CD8-positive, alpha-beta memory T cell (primary cell): ENCODE measurements around the gene RNU6-8. TPM values are rescaled to one million over a fixed set of nuclear protein-coding genes. Genes with fewer than 3 reads are reported as not detected.

Source experiments
- CTCF ChIA-PET: fragments of 350-600 bp; sonication (Branson Sonifier 250); formaldehyde crosslinking; loops from one replicate; lab custom pipeline; 2021; ENCODE audit warnings: antibody characterized with exemption; lab: Charles Lee
- POLR2A ChIA-PET: fragments of 350-600 bp; sonication (Branson Sonifier 250); formaldehyde crosslinking; loops from one replicate; lab custom pipeline; 2021; ENCODE audit warnings: antibody characterized with exemption; lab: Charles Lee
- DNase-seq, 5 donors: peaks; one replicate each; pipeline versions ENCODE4 v3.0.0 to v3.0.0-alpha.2; 2020 to 2022; ENCODE audit warnings: mixed read lengths in 1 of 5
- H3K27ac ChIP-seq: one replicate; pipeline ENCODE4 v1.7.0; 2013; ENCODE audit warnings: low read depth, mild to moderate bottlenecking, low read length, moderate library complexity
- H3K27me3 ChIP-seq: 2 replicates; pipeline ENCODE4 v1.7.0; 2013; ENCODE audit warnings: low read length, mild to moderate bottlenecking; ENCODE audit not compliant: insufficient read depth, poor library complexity, severe bottlenecking
- H3K36me3 ChIP-seq: 2 replicates; pipeline ENCODE4 v1.7.0; 2013; ENCODE audit warnings: mild to moderate bottlenecking, low read length, moderate library complexity; ENCODE audit not compliant: insufficient read depth
- H3K4me1 ChIP-seq: 2 replicates; pipeline ENCODE4 v1.7.0; 2013; ENCODE audit warnings: mild to moderate bottlenecking, low read length, moderate library complexity; ENCODE audit not compliant: insufficient read depth
- H3K4me3 ChIP-seq: 2 replicates; pipeline ENCODE4 v1.7.0; 2013; ENCODE audit warnings: mild to moderate bottlenecking, low read length
- H3K9me3 ChIP-seq: 2 replicates; pipeline ENCODE4 v1.7.0; 2013; ENCODE audit warnings: mild to moderate bottlenecking, low read length
- H3K27ac Mint-ChIP-seq, 8 donors: one replicate each; pipeline ENCODE4 v1.8.0; 2020 to 2021; ENCODE audit warnings: mixed read lengths in 8 of 8, mild to moderate bottlenecking in 6 of 8, inconsistent platforms in 3 of 8, moderate library complexity in 3 of 8
- H3K27me3 Mint-ChIP-seq, 2 donors: one replicate each; pipeline ENCODE4 v1.8.0; 2020 to 2021; ENCODE audit warnings: mixed read lengths in 2 of 2, mild to moderate bottlenecking in 1 of 2, moderate library complexity in 1 of 2
- H3K36me3 Mint-ChIP-seq, 3 donors: one replicate each; pipeline ENCODE4 v1.8.0; 2020 to 2021; ENCODE audit warnings: mixed read lengths in 3 of 3, inconsistent platforms in 1 of 3, mild to moderate bottlenecking in 1 of 3
- H3K4me1 Mint-ChIP-seq, 3 donors: one replicate each; pipeline ENCODE4 v1.8.0; 2020 to 2021; ENCODE audit warnings: mixed read lengths in 3 of 3, inconsistent platforms in 1 of 3, mild to moderate bottlenecking in 1 of 3
- H3K4me3 Mint-ChIP-seq, 7 donors: one replicate each; pipeline ENCODE4 v1.8.0; 2020 to 2021; ENCODE audit warnings: mixed read lengths in 7 of 7, mild to moderate bottlenecking in 6 of 7, moderate library complexity in 4 of 7, inconsistent platforms in 2 of 7
- H3K9me3 Mint-ChIP-seq, 5 donors: one replicate each; pipeline ENCODE4 v1.8.0; 2020 to 2022; ENCODE audit warnings: mixed read lengths in 5 of 5, mild to moderate bottlenecking in 3 of 5, moderate library complexity in 2 of 5, inconsistent platforms in 1 of 5
- polyA plus RNA-seq: library from polyadenylated mRNA; unstranded; fragments of 300-500 nt; fragmentation: Illumina TruSeq; gene quantifications from one replicate; pipeline ENCODE4 v1.2.3, GENCODE V29; 2021
- total RNA-seq, 2 experiments: library from RNA; stranded (reverse); gene quantifications; one replicate each; pipeline ENCODE4 v1.2.3, GENCODE V29; 2021

Gene RNU6-8
- total and polyA plus RNA-seq, 3 experiments from 2014 or later = not detected

DNA sequence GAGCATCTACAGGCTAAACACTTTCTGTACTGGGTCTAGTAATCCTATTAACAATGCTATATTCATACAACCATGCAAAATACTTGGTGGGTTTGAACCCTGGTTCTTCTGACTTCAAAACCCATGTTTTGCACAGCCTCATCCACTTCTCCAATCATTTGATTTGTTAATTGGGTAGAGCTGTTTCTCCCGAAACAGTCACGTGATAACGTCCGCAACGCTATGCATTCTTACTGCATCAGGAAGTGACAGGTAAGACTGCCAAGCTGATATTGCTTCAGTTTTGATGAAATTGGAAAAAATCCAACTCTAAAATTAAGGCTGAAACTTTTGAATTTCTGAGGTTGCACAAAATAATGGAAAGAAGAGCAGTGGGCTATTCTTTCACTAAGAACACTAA is 31.6 kb downstream of the RNU6-8 start:
- ChIA-PET CTCF (no interaction called here), POLR2A (no interaction called here)
- Mint-ChIP-seq H3K9me3 (no peaks in the 10 kb centered on the region), H3K4me3 (no peak overlapping the region), H3K4me1 (no peaks in the 10 kb centered on the region), H3K27me3 (peaks cover 0 to 6% of the 10 kb centered on the region in 2 donors), H3K36me3 (no peaks in the 10 kb centered on the region), H3K27ac (no peak overlapping the region)
- Histone ChIP-seq H3K36me3 (no peaks in the 10 kb centered on the region), H3K4me3 (no peak overlapping the region), H3K9me3 (no peaks in the 10 kb centered on the region), H3K27me3 (no peaks in the 10 kb centered on the region), H3K27ac (no peak overlapping the region), H3K4me1 (no peaks in the 10 kb centered on the region)
- no peak for DNase-seq

DNA sequence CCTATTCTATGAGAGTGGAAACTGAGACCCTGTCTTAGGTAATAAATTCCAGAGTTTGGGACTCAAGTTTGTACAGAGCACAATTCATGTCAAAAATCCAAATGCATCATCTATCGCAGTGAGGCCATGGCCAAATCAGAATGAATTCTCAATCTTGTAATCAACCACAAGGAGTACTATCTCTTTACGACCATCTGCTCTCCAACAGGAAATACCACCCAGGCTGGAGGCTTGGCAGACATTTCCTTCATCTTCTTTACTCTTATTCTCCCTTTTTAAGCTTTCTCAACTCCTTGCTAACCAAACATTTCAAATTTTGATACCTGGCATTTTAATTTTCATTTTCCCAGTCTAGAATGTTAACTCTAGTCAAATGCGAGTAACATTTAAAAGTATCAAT is 33.9 kb downstream of the RNU6-8 start:
- no peaks in the 10 kb centered on the region for H3K9me3 ChIP-seq
- POLR2A ChIA-PET = no interaction called here
- DNase-seq = no peak
- H3K4me3 ChIP-seq = no peak overlapping the region
- Mint-ChIP-seq H3K27me3 (peaks cover 0 to 2% of the 10 kb centered on the region in 2 donors), H3K27ac (no peak overlapping the region), H3K9me3 (peaks cover 0 to 3% (median 0%) of the 10 kb centered on the region in 5 donors), H3K36me3 (peaks cover 0 to 4% (median 0%) of the 10 kb centered on the region in 3 donors), H3K4me3 (no peak overlapping the region), H3K4me1 (no peaks in the 10 kb centered on the region)
- CTCF ChIA-PET = no interaction called here
- no peak overlapping the region for H3K27ac ChIP-seq
- H3K4me1 ChIP-seq = no peaks in the 10 kb centered on the region
- H3K36me3 ChIP-seq = no peaks in the 10 kb centered on the region
- no peaks in the 10 kb centered on the region for H3K27me3 ChIP-seq

DNA sequence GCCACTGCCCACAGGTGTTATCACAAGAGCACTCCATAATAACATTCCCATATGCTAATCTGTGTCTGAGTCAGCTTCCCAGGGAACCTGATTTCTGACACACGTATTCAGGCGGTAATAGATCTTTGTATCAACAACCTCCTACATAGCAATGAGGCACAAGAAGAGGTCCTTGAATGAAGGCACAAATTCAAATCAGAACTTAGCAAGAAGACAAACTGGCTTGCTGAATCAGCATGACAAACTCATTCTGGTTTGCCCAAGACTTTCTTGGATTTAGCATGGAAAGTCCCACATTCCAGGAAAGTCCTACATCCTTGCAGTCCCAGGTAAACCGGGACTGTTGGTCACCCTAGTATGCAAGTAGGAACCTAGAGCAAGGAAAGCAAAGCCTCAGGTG is 35.2 kb downstream of the RNU6-8 start:
- peaks cover 0 to 3% (median 0%) of the 10 kb centered on the region in 5 donors for H3K9me3 Mint-ChIP-seq
- H3K27me3 Mint-ChIP-seq = peaks cover 0 to 2% of the 10 kb centered on the region in 2 donors
- no peaks in the 10 kb centered on the region for H3K9me3 ChIP-seq
- H3K27me3 ChIP-seq = no peaks in the 10 kb centered on the region
- DNase-seq = no peak
- H3K4me3 Mint-ChIP-seq = no peak overlapping the region
- no peak overlapping the region for H3K27ac Mint-ChIP-seq
- no peak overlapping the region for H3K27ac ChIP-seq
- ChIA-PET CTCF (no interaction called here), POLR2A (no interaction called here)
- H3K4me3 ChIP-seq = no peak overlapping the region
- peaks cover 0 to 4% (median 0%) of the 10 kb centered on the region in 3 donors for H3K36me3 Mint-ChIP-seq
- no peaks in the 10 kb centered on the region for H3K4me1 ChIP-seq
- H3K36me3 ChIP-seq = no peaks in the 10 kb centered on the region
- no peaks in the 10 kb centered on the region for H3K4me1 Mint-ChIP-seq

DNA sequence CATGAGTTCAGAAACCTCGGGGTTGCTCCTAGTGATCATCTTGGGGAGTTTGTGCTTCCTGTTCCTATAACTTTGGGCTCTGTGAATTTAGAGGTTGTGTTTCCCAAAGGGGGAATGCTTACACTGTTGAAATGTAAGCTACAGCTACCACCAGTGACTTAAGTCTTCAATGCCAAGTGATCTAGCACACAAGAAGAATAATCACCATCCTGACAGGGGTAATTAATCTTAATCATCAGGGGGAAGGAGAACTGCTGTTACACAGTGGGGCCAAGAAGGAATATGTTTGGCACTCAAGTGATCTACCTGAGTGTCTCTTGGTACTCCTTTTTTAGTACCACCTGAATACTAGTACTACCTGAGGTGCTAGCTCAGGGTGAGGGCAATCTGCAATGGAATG is 36.1 kb downstream of the RNU6-8 start:
- peaks cover 0 to 2% of the 10 kb centered on the region in 2 donors for H3K27me3 Mint-ChIP-seq
- H3K4me1 Mint-ChIP-seq = no peaks in the 10 kb centered on the region
- POLR2A ChIA-PET = no interaction called here
- Histone ChIP-seq H3K4me3 (no peak overlapping the region), H3K9me3 (no peaks in the 10 kb centered on the region), H3K27me3 (no peaks in the 10 kb centered on the region), H3K4me1 (no peaks in the 10 kb centered on the region), H3K27ac (no peak overlapping the region), H3K36me3 (no peaks in the 10 kb centered on the region)
- H3K27ac Mint-ChIP-seq = peak overlapping the region in 1 of 8 donors; percentile 26
- H3K9me3 Mint-ChIP-seq = peaks cover 0 to 7% (median 5%) of the 10 kb centered on the region in 5 donors
- no peak overlapping the region for H3K4me3 Mint-ChIP-seq
- DNase-seq = no peak
- peaks cover 0 to 4% (median 0%) of the 10 kb centered on the region in 3 donors for H3K36me3 Mint-ChIP-seq
- CTCF ChIA-PET = no interaction called here

DNA sequence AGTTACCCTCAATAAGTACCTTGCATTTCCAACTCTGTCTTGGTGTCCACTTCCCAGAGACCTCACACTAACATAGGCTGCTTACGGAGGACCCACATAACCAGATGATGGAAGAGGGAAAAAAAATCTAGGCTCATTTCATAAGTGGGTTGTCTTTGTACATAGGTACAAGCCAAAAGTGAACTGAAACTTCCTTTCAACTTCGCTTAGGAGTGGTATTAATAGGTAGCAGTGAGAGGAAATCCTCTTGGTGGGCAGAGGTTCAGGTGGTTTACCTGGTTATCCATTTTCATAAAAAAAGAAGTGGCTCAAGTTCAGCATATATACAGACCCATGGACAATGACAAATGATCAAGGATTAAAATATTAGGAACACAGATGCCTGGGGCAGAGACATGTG is 37.0 kb downstream of the RNU6-8 start:
- no peak for DNase-seq
- H3K36me3 Mint-ChIP-seq = peaks cover 0 to 4% (median 1%) of the 10 kb centered on the region in 3 donors
- CTCF ChIA-PET = no interaction called here

More for the DNA sequence above, 37.0 kb downstream of the RNU6-8 start:
- no peaks in the 10 kb centered on the region for H3K27me3 ChIP-seq
- POLR2A ChIA-PET = no interaction called here
- no peak overlapping the region for H3K27ac ChIP-seq
- no peaks in the 10 kb centered on the region for H3K9me3 ChIP-seq
- Mint-ChIP-seq H3K4me3 (no peak overlapping the region), H3K4me1 (no peaks in the 10 kb centered on the region), H3K27me3 (peaks cover 0 to 2% of the 10 kb centered on the region in 2 donors), H3K27ac (no peak overlapping the region), H3K9me3 (peaks cover 0 to 9% (median 5%) of the 10 kb centered on the region in 5 donors)
- H3K36me3 ChIP-seq = no peaks in the 10 kb centered on the region
- H3K4me1 ChIP-seq = no peaks in the 10 kb centered on the region
- no peak overlapping the region for H3K4me3 ChIP-seq

Other genes starting within 250 kb of the RNU6-8 start
- gene ARHGAP5, start 126.0 kb downstream of the RNU6-8 start, total RNA-seq = 10 to 100 TPM; 37.9 to 38.2 TPM
- gene ARHGAP5, start 126.0 kb downstream of the RNU6-8 start, polyA plus RNA-seq = 15.9 TPM
- not detected for gene RNU6-7, start 1.2 kb downstream of the RNU6-8 start, total RNA-seq
- not detected for gene RNU6-7, start 1.2 kb downstream of the RNU6-8 start, polyA plus RNA-seq
- gene AKAP6, start 126.0 kb upstream of the RNU6-8 start, total RNA-seq = 1 to 10 TPM; 1.4 to 1.5 TPM
- 0.49 TPM for gene AKAP6, start 126.0 kb upstream of the RNU6-8 start, polyA plus RNA-seq